Smooth muscle cell of the pulmonary artery (primary cell): ENCODE results near the gene SPATA1. TPM values are rescaled to one million over a fixed set of nuclear protein-coding genes. Genes with fewer than 3 reads are reported as not detected.

Source experiments
- total RNA-seq: library from RNA; depleted of rRNA; stranded (reverse); fragments of >200 nt; gene quantifications from 2 replicates; pipeline ENCODE4 v1.2.3, GENCODE V29; 2014

The SPATA1 gene, protein sequence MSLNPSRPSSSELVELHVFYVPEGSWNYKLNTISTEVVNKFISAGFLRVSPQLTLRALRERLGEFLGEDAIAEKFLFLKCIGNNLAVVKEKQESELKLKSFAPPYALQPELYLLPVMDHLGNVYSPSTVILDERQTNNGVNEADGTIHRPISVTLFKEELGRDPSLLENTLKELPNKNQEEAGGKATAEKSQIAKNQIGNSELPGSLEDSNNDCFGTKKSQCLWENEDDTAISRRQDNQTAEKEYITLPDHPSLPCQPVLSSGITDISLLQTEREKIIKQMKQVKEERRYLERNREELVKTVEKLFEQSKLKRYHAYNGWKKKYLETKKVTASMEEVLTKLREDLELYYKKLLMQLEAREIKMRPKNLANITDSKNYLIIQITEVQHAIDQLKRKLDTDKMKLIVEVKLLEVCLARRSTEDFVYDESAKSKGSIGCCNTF
- total RNA-seq, result 0.46 and 0.63 TPM in 2 replicates

DNA sequence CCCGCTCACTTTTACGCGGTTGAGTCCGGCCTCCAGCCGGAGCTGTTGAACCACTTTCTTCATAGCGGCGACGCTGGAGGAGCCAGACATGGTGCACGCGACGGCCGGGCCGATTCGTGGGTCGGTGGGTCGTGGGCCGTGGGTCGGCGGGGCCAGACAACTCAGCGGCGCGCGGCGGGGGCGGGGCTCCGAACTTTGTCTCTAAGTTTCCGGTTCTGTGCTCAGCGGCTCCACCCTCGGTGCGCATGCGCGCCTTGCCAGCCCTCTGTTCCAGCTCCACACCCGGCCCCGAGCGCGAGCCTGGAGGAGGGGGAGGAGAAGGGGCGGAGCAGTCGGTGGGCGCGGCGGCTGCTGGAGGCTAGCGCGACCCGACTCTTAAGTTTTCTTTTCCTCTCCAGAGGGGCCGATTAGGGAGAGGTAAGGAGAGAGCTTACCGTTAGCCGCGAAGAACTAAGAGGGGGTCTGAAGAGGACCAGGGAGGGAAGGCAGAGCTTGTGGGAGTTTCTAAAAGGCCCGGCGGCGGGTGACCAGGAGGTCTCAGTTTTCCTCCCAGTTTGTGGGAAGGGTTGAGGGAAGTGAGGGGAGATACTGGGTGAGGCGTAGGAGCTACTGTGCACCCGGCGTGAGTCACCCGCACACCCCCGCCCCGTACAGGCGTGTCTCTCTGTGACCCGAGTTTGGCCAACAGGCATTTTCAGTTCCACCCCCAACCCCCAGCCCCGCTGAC, at the start of gene SPATA1, which contains the start of gene GNG5:
TSS of gene SPATA1 (plus strand) at position 385 of the 727 bp plus-strand sequence. CDS start 9,974 bp downstream, outside the sequence.
TSS of gene GNG5 (minus strand) at position 580 of the 727 bp plus-strand sequence. CDS start at position 90, 490 bp downstream.

DNA sequence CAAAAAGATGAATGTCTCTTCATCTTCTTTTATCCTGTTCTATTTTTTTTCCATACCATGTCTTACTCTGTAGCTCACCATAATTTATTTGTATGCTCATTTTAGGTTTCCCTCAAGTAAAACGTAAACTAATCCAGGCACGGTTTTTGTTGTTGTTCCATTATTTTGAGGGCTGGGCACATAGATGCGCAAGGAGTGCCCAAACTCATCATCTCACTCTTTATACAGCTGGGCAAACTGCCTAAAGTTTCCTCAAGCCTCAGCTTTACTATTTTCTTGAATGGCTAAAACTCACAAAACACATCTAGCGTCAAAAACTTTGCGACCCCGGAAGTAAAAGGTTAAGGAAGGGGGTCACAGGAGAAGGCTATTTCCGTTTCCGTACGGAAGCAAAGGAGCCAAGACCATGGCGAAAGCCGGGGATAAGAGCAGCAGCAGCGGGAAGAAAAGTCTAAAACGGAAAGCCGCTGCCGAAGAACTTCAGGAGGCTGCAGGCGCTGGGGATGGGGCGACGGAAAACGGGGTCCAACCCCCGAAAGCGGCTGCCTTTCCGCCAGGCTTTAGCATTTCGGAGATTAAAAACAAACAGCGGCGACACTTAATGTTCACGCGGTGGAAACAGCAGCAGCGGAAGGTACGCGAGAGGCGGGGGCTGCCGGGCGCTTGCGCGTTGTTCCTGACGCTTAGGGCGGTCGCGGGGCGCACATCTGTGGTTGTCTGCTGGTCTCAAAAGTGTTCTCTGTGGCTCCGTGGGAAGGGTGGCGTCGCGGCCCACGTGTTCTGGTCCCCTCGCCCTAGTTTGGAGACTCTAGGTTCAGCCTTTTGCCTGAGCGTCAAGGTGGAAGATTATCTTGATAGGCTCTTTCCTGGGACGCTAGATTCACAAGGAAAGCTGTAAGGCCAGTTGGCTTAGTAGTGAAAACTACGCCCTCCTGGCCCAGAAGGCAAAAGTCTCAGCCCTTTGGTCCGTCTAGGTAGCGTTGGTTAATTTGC, 27.0 kb upstream of the SPATA1 start, which contains the start of gene RPF1:
TSS of gene RPF1 (plus strand) at position 391 of the 993 bp plus-strand sequence. CDS start at position 407, 16 bp downstream.

DNA sequence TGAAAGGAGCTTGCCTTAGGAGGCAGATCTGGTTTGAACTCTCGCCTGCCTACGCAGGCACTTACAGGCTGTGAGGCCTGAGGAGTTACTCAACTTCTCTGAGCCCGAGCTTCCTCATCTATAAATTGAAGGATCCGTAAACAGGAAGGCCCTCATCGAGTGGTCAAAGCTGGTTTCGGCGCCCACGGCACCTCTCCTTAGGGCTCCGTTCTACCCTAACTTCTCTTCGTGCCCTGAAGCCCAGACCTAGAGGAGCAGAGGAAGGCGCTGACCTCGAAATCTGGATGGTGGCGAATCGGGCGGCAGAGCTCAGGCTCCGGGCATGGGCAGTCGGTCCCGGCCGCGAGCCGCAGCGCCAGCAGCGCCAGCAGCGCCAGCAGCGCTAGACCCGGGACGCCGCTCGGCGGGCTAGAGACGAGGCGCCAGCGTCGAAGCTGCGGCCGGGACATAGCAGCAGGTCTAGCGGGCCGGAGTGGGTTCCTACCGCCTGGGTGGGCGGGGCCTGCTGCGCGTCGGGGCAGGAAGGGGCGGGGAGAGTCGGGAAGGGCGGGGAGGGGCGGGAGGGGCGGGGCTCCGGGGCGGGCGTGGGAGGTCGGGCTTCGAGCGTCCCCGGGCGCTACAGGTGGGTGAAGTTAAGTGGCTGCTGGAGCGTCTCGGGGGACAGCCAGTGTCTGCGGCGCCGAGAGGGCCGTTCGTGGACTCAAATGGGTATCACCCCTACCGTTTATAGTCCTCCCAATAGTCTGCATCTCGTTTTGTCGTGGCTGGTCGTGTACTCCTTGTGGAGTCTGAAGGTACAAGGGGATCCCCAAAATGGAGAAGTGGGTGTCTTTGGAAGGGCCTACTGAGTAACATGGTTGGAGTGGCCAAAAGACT, 68.0 kb downstream of the SPATA1 start, which contains the start of gene CTBS:
TSS of gene CTBS (minus strand) at position 474 of the 876 bp plus-strand sequence. CDS start at position 449, 25 bp downstream.

Other genes starting within 250 kb of the SPATA1 start
- gene SAMD13, start 204.7 kb upstream of the SPATA1 start, total RNA-seq, result 0.36 and 0.52 TPM in 2 replicates
- not detected in 2 replicates for gene DNASE2B, start 107.9 kb upstream of the SPATA1 start, total RNA-seq
- 22.2 and 23.3 TPM in 2 replicates for gene RPF1, start 27.1 kb upstream of the SPATA1 start, total RNA-seq
- gene GNG5, start 195 bp downstream of the SPATA1 start, total RNA-seq, result 14.9 and 22.9 TPM in 2 replicates
- 21.1 and 22.9 TPM in 2 replicates for gene CTBS, start 68.1 kb downstream of the SPATA1 start, total RNA-seq
- gene SSX2IP, start 184.1 kb downstream of the SPATA1 start, total RNA-seq, result 11.5 and 15.9 TPM in 2 replicates